Measurements from ENCODE around the gene CLP1.
"Not testable (repeated sequence)": the region's sequence is repeated elsewhere in the genome, so short reads cannot be mapped to it uniquely, and the experiment has no call there.

The CLP1 gene

DNA sequence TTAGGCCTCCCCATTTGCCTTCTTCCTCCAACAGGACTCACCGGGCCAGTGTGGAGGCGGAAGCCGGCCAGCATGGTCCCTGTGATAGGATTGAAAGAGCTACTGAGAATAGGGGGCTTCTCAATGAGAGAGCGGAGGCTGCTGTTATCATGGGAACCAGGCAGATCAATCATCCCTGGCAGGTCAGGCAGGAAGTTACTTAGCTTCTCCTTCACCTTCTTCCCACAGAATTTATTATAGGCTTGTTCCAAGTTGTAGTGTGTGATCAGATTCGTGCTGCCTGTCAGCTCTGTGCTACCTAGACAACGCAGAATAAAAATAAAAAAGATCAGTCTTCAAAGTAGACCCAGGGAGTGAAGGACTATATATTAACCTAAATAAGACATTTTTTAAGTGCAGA lies 47.4 kb downstream of the CLP1 start:
- no peak overlapping the region for H3K4me3 ChIP-seq (ENCODE audit: low read length)
- no peak for DNase-seq (ENCODE audit: low read depth, low spot score)

DNA sequence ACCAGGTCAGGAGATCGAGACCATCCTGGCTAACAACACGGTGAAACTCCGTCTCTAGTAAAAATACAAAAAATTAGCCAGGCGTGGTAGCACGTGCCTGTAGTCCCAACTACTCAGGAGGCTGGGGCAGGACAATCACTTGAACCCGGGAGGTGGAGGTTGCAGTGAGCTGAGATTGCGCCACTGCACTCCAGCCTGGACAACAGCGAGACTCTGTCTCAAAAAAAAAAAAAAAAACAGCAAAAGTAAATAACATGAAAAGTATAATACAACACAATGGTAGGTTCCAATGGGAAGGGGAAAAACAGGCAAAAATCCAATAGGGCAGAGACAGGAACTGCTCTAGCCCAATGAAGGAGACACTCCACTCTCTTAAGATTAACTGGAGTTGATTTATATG lies 47.9 kb downstream of the CLP1 start:
- H3K4me3 ChIP-seq (ENCODE audit: low read length); DNase-seq (ENCODE audit: low read depth, low spot score): not testable (repeated sequence)

DNA sequence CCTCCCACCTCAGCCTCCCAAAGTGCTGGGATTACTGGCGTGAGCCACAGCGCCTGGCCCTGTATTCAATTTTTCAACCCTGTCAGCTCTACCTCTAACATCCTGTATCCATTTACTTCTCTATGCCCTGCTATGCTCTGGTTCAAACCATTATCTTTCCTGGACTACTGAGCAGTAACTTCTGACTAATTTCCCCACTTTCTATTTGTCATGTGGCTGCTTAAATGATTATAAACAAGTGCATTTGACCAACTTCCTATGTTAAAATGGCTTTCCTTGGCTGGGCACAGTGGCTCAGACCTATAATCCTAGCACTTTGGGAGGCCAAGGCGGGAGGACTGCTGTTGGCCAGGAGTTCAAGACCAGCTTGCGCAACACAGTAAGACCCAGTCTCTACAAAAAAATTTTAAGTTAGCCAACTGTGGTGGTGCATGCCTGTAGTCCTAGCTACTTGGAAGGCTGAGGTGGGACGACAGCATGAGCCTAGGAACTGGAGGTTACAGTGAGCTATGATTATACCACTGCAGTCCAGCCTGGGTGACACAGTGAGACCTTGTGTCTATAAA lies 52.3 kb downstream of the CLP1 start:
- DNase-seq (ENCODE audit: low read depth, low spot score), result no peak
- no peak overlapping the region for H3K4me3 ChIP-seq (ENCODE audit: low read length)

All from Jurkat, Clone E6-1 (cell line).